H9 (cell line): Measurements from ENCODE around the gene KIF26A. TPM values are rescaled to one million over a fixed set of nuclear protein-coding genes. Genes with fewer than 3 reads are reported as not detected.

ENCODE experiments used
- DNase-seq: peaks from one replicate; pipeline ENCODE4 v3.0.0-alpha.2; 2017
- H2AFZ ChIP-seq: one replicate; pipeline ENCODE4 v1.6.1; 2013; ENCODE audit warnings: mild to moderate bottlenecking, low read length, control low read depth, moderate library complexity
- H2AK5ac ChIP-seq: 2 replicates; pipeline ENCODE4 v1.6.1; 2013; ENCODE audit warnings: low read length, control low read depth, mixed read lengths; ENCODE audit not compliant: insufficient read length
- H2BK120ac ChIP-seq: one replicate; pipeline ENCODE4 v1.6.1; 2013; ENCODE audit warnings: low read depth, mild to moderate bottlenecking, low read length, control low read depth, inconsistent platforms; ENCODE audit not compliant: poor library complexity, severe bottlenecking
- H2BK12ac ChIP-seq: 2 replicates; pipeline ENCODE4 v1.6.1; 2013; ENCODE audit warnings: low read length, control low read depth, mixed read lengths, low read depth; ENCODE audit not compliant: insufficient read length
- H2BK15ac ChIP-seq: 2 replicates; pipeline ENCODE4 v1.6.1; 2013; ENCODE audit warnings: low read depth, low read length, control low read depth
- H2BK20ac ChIP-seq: one replicate; pipeline ENCODE4 v1.6.1; 2013; ENCODE audit warnings: low read depth, mild to moderate bottlenecking, low read length, control low read depth, inconsistent platforms; ENCODE audit not compliant: poor library complexity, severe bottlenecking
- H2BK5ac ChIP-seq: 2 replicates; pipeline ENCODE4 v1.6.1; 2013; ENCODE audit warnings: low read length, control low read depth, mixed read lengths; ENCODE audit not compliant: insufficient read length
- H3K14ac ChIP-seq: 2 replicates; pipeline ENCODE4 v1.6.1; 2013; ENCODE audit warnings: low read length, control low read depth; ENCODE audit not compliant: insufficient read depth
- H3K18ac ChIP-seq: 2 replicates; pipeline ENCODE4 v1.6.1; 2013; ENCODE audit warnings: low read depth, mild to moderate bottlenecking, mixed read lengths, low read length, control low read depth; ENCODE audit not compliant: insufficient read length
- H3K23ac ChIP-seq: 2 replicates; pipeline ENCODE4 v1.6.1; 2013; ENCODE audit warnings: low read length, control low read depth, mixed read lengths, low read depth; ENCODE audit not compliant: insufficient read length
- H3K23me2 ChIP-seq: 2 replicates; pipeline ENCODE4 v1.6.1; 2013; ENCODE audit warnings: low read depth, mild to moderate bottlenecking, mixed read lengths, low read length, control low read depth; ENCODE audit not compliant: insufficient read length, poor library complexity, severe bottlenecking
- H3K27ac ChIP-seq: 2 replicates; pipeline ENCODE4 v1.5.1; 2013; ENCODE audit warnings: low read length, control low read depth, mixed read lengths, low read depth; ENCODE audit not compliant: insufficient read length
- H3K27me3 ChIP-seq: 2 replicates; pipeline ENCODE4 v1.6.1; 2013; ENCODE audit warnings: low read length, control low read depth, inconsistent platforms; ENCODE audit not compliant: insufficient read depth
- H3K4ac ChIP-seq: 2 replicates; pipeline ENCODE4 v1.6.1; 2013; ENCODE audit warnings: low read depth, mild to moderate bottlenecking, control low read depth, inconsistent platforms, low read length, moderate library complexity
- H3K4me1 ChIP-seq: 2 replicates; pipeline ENCODE4 v1.6.1; 2013; ENCODE audit warnings: low read length, control low read depth, inconsistent platforms; ENCODE audit not compliant: insufficient read depth
- H3K4me2 ChIP-seq: 2 replicates; pipeline ENCODE4 v1.6.1; 2013; ENCODE audit warnings: low read length, control low read depth, mixed read lengths; ENCODE audit not compliant: insufficient read length, insufficient read depth
- H3K56ac ChIP-seq: 2 replicates; pipeline ENCODE4 v1.6.1; 2013; ENCODE audit warnings: low read depth, mild to moderate bottlenecking, mixed read lengths, low read length, control low read depth; ENCODE audit not compliant: insufficient read length
- H3K79me1 ChIP-seq: 2 replicates; pipeline ENCODE4 v1.6.1; 2013; ENCODE audit warnings: low read depth, mild to moderate bottlenecking, moderate library complexity, low read length, control low read depth, inconsistent platforms; ENCODE audit not compliant: insufficient read depth, poor library complexity, severe bottlenecking
- H3K79me2 ChIP-seq: 2 replicates; pipeline ENCODE4 v1.6.1; 2013; ENCODE audit warnings: low read length, control low read depth, inconsistent platforms; ENCODE audit not compliant: insufficient read depth
- H3K9ac ChIP-seq: 2 replicates; pipeline ENCODE4 v1.6.1; 2013; ENCODE audit warnings: low read length, control low read depth, mixed read lengths; ENCODE audit not compliant: insufficient read length; ENCODE audit errors: extremely low read depth
- H3K9me3 ChIP-seq: one replicate; pipeline ENCODE4 v1.6.1; 2013; ENCODE audit warnings: low read depth, low read length, inconsistent platforms; ENCODE audit not compliant: control insufficient read depth
- H3T11ph ChIP-seq: one replicate; pipeline ENCODE4 v1.6.1; 2013; ENCODE audit warnings: mild to moderate bottlenecking, low read length, control low read depth, inconsistent platforms
- H4K20me1 ChIP-seq: one replicate; pipeline ENCODE4 v1.6.1; 2013; ENCODE audit not compliant: control insufficient read depth, insufficient read length, insufficient read depth
- H4K5ac ChIP-seq: 2 replicates; pipeline ENCODE4 v1.6.1; 2013; ENCODE audit warnings: low read depth, mild to moderate bottlenecking, mixed read lengths, low read length, control low read depth; ENCODE audit not compliant: insufficient read length
- H4K8ac ChIP-seq: replicated peaks from 2 replicates; pipeline ENCODE4 v1.6.1; 2013; ENCODE audit warnings: low read length, control low read depth, mixed read lengths, low read depth; ENCODE audit not compliant: insufficient read length
- H4K91ac ChIP-seq: 2 replicates; pipeline ENCODE4 v1.6.1; 2013; ENCODE audit warnings: low read depth, mild to moderate bottlenecking, moderate library complexity, mixed read lengths, low read length, control low read depth; ENCODE audit not compliant: insufficient read length
- H3K27ac Mint-ChIP-seq, 3 experiments: 2 replicates in 2 of 3; 3 replicates in 1 of 3; pipeline ENCODE4 v1.8.0; 2020 to 2021; ENCODE audit warnings: mixed read lengths in 3 of 3, mild to moderate bottlenecking in 1 of 3, moderate library complexity in 1 of 3
- H3K27me3 Mint-ChIP-seq: 2 replicates; pipeline ENCODE4 v1.8.0; 2021; ENCODE audit warnings: low read depth, mild to moderate bottlenecking, moderate library complexity, mixed read lengths
- H3K36me3 Mint-ChIP-seq, 3 experiments: 2 replicates in 2 of 3; 3 replicates in 1 of 3; pipeline ENCODE4 v1.8.0; 2020 to 2021; ENCODE audit warnings: low read depth in 3 of 3, mixed read lengths in 3 of 3; ENCODE audit not compliant: insufficient read depth in 1 of 3
- H3K4me1 Mint-ChIP-seq, 2 experiments: 2 replicates each; pipeline ENCODE4 v1.8.0; 2020; ENCODE audit warnings: mixed read lengths in 2 of 2
- H3K4me3 Mint-ChIP-seq, 2 experiments: 2 replicates in 1 of 2; 3 replicates in 1 of 2; pipeline ENCODE4 v1.8.0; 2020 to 2021; ENCODE audit warnings: mild to moderate bottlenecking in 2 of 2, mixed read lengths in 2 of 2, moderate library complexity in 1 of 2
- H3K9me3 Mint-ChIP-seq, 2 experiments: 2 replicates in 1 of 2; 3 replicates in 1 of 2; pipeline ENCODE4 v1.8.0; 2020; ENCODE audit warnings: mild to moderate bottlenecking in 2 of 2, mixed read lengths in 2 of 2, moderate library complexity in 1 of 2
- WGBS: extraction: QIAGEN DNeasy Blood & Tissue Kit; methylation state at CpG from one replicate; pipeline ENCODE4 v1.1.7; 2013; ENCODE audit warnings: missing lambda C conversion rate, low lambda C conversion rate, mixed read lengths; ENCODE audit not compliant: insufficient read length; ENCODE audit errors: extremely low coverage; 5-methylcytosine and 5-hydroxymethylcytosine counted together
- total RNA-seq: library from RNA; stranded (reverse); gene quantifications from 2 replicates; pipeline ENCODE4 v1.2.1, GENCODE V29; 2021
- TF ChIP-seq, protein P1 (sequence below): fragments of 200-600 bp; sonication (generic); conservative IDR thresholded peaks from 3 replicates; pipeline ENCODE4 v1.8.0; 2021; ENCODE audit warnings: antibody characterized with exemption, mild to moderate bottlenecking

KIF26A gene
- total RNA-seq, 1 experiment from 2014 or later: 44.2 TPM

DNA sequence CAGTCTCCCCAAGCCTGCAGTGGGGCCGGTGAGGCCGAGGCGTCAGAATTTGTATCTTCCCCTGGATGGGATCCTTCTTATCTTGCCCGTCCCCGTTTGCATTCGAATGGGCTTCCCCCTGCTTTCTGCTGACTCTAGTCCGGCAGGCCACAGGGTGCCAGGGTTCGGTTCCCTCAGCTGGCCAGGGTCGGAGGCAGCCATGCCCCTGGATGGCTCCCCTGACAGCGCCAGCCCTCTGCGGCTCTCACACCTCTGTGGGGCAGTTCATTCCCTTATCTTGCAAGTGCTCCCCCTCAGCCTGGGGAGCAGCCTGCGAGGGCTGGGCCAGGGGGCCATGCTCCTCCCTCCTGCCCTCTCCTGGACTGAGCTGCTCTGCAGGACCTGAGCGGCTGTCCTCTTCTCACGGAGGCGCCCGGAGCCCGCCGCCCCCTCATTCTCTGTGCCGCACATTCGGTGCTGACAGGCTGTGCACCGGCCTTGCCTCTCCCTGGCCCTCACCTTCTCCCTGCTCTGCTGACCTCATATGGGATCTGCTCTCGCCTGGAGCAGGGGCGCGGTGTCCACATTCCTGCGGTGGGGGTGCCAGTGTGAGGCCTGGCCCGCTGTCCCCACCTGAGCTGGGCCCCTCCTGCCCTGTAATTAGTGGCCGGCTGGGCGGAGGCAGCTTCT is 32.8 kb downstream of the KIF26A start:
- Histone ChIP-seq H3K14ac (peak overlapping the region; percentile 44; the same call in 1 of the 2 replicates), H2AK5ac (no peak overlapping the region), H4K8ac (no peak overlapping the region), H3K79me1 (no peaks in the 10 kb centered on the region), H2BK15ac (no peak overlapping the region), H3K4me1 (peaks cover 4% of the 10 kb centered on the region; the same call in 1 of the 2 replicates), H2BK5ac (no peak overlapping the region), H3K9ac (no peak overlapping the region), H3K79me2 (no peaks in the 10 kb centered on the region), H3K23me2 (no peaks in the 10 kb centered on the region), H3K23ac (no peak overlapping the region), H3K27ac (no peak overlapping the region), H3K4me2 (peak overlapping the region; percentile 3), H4K91ac (no peak overlapping the region), H2AFZ (no peak overlapping the region), H3K18ac (no peak overlapping the region), H3K4ac (no peak overlapping the region), H3T11ph (no peak overlapping the region), H3K9me3 (no peaks in the 10 kb centered on the region), H2BK120ac (no peak overlapping the region), H4K5ac (no peak overlapping the region), H2BK12ac (no peak overlapping the region), H2BK20ac (no peak overlapping the region), H3K56ac (no peak overlapping the region), H3K27me3 (no peaks in the 10 kb centered on the region), H4K20me1 (no peaks in the 10 kb centered on the region)
- TF ChIP-seq, protein P1, sequence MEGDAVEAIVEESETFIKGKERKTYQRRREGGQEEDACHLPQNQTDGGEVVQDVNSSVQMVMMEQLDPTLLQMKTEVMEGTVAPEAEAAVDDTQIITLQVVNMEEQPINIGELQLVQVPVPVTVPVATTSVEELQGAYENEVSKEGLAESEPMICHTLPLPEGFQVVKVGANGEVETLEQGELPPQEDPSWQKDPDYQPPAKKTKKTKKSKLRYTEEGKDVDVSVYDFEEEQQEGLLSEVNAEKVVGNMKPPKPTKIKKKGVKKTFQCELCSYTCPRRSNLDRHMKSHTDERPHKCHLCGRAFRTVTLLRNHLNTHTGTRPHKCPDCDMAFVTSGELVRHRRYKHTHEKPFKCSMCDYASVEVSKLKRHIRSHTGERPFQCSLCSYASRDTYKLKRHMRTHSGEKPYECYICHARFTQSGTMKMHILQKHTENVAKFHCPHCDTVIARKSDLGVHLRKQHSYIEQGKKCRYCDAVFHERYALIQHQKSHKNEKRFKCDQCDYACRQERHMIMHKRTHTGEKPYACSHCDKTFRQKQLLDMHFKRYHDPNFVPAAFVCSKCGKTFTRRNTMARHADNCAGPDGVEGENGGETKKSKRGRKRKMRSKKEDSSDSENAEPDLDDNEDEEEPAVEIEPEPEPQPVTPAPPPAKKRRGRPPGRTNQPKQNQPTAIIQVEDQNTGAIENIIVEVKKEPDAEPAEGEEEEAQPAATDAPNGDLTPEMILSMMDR: peak; percentile 40
- no CpG with 5 or more reads among the region's 28 CpGs for WGBS
- H3K4me1 Mint-ChIP-seq: peaks cover 25 to 31% of the 10 kb centered on the region in 2 experiments
- peak; percentile 94 for DNase-seq
- no peaks in the 10 kb centered on the region for H3K9me3 Mint-ChIP-seq
- H3K36me3 Mint-ChIP-seq: peaks cover 2 to 11% (median 7%) of the 10 kb centered on the region in 3 experiments; a peak in 4 of 7 replicates
- H3K27ac Mint-ChIP-seq: peak overlapping the region in 1 of 3 experiments; percentile 48; a peak in 1 of 7 replicates
- no peaks in the 10 kb centered on the region; the same call in 1 of the 2 replicates for H3K27me3 Mint-ChIP-seq
- H3K4me3 Mint-ChIP-seq: peak overlapping the region; percentile 25 to 60; a peak in 3 of 5 replicates
